PC-9 (cell line): ENCODE data around the gene OR5AN1.

Source experiments
- CTCF ChIP-seq: fragments of 200-600 bp; sonication (generic); conservative IDR thresholded peaks from 2 replicates; pipeline ENCODE4 v1.6.1; 2017; ENCODE audit warnings: mixed run types, antibody characterized with exemption, mild to moderate bottlenecking, moderate library complexity
- EZH2 ChIP-seq: fragments of 200-600 bp; sonication (generic); IDR thresholded peaks from 2 replicates; pipeline ENCODE4 v1.8.0; 2017; ENCODE audit warnings: antibody characterized with exemption, low read depth

GRCh38 chr11:59368238-59369022 lies 9.7 kb downstream of the OR5AN1 start:
- no peak for TF ChIP-seq CTCF
- no peak for TF ChIP-seq EZH2
